GM18517 (cell line): ENCODE results near the gene HSPH1.
A peak's percentile ranks its signal among the peaks of the same experiment; 100 is the strongest.

Source experiments
- ATAC-seq: cut with Tn5 transposase; IDR thresholded peaks from one replicate; pipeline ENCODE4 v1.9.1; 2021; ENCODE audit warnings: mild to moderate bottlenecking, moderate library complexity; ENCODE audit not compliant: unreplicated experiment

The HSPH1 gene

DNA sequence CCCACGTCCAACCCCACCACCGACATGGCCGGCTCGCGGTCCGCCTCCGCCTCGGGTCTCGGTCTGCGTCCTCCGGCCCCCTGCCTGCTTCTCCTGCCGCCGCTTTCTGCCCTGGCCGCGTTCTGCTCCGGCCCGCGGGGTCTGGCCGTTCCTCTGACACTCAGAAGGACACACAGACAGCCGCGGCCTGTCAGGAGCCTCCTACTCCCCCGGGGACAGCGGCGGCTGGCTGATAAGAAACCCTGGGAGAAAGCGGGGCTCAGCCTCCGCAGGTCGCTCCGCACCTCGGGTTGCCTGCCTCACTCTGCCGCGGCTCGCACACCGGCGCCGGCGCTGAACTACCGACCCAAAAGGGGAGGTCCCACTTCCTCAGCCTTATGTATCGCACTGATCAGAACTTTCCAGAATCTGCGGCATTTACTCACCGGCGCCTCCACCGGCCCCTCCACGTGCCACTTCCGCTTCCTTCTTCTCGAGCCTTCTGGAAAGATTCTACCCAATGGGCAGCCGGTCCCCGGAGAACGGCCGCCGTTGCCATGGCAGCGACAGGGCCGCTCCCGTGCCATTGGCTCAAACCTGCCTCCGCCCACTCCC, at the start of gene HSPH1:
Gene HSPH1, minus strand, starts transcription at position 348 of the 594 bp plus-strand sequence. Its CDS starts 322 bp downstream, at position 26.
- ATAC-seq: peak; percentile 78

DNA sequence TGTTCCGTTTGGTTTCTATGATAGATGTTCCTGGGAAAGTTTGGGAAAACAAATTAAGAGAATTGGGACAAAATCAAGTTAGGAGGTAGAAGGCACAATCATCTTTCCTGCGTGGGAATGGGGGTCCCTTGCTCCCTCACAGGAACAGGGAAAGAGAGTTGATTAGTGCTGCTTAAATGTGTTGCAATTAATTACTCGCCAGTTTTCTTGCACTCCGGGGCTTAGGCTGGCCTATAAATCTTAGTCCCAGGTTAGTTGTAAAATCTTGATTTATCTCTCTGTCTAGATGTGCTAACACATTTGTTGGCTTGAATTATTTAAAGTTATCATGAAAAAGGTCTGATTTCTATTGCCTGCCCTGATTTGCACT, 48.1 kb upstream of the HSPH1 start:
- ATAC-seq: no peak

DNA sequence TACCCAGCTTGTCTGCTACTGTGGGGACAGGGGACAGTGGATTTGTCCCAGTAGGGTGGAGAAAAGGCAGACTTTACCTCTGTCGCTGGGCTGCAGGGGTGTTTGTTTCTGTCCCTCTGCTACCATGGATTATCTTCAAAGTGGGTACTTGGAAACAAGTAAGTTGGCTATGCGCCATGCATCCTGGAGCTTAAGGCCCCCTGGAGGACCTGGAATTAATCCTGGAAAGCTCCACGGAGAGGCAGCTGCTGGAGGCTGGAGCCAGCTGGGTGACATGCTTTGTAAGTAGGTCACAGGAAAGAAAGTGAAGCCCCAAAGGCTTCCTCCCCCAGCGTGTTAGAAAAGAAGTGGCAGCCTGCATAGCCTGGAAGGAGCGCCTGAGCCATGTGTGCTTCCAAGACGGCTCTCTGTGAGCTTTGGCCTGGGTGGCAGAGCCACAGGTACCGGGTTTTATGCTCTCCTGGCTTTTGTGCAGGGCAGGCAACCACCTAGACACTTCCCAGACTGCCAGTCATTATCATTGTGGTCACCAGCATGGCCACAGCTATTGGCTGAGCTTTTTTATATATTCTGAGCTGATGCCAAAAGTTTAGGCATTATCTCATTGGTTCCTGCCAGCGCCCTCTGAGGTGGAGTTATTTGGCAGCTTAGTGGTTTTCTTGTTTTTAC, 47.6 kb upstream of the HSPH1 start:
- no peak for ATAC-seq

DNA sequence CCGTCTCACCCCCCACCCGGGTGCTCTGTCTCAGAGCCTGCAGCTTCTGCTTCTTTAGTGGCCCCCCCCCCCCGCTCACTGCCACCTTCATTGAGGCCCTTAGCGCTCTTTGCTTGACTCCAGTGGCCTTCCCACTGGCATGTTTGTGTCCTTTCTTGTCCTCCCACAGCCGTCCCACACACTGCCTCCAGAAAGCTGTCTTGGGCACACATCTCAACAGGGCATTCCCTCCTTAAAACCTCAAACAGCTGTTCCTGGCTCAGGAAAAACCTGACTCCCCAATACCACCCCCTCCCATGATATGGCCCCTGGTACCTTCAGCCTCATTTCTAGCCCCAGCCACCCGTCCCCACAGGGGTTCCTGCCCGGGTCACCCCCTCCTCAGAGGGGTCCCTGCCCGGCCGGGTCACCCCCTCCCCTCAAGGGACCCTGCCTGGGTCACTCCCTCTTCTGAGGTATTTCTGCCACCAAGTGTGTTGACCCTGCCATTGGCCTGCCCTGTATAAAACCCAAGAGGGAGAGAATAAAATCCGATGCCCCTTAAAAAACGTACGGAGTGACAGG, 46.9 kb upstream of the HSPH1 start:
- no peak for ATAC-seq

DNA sequence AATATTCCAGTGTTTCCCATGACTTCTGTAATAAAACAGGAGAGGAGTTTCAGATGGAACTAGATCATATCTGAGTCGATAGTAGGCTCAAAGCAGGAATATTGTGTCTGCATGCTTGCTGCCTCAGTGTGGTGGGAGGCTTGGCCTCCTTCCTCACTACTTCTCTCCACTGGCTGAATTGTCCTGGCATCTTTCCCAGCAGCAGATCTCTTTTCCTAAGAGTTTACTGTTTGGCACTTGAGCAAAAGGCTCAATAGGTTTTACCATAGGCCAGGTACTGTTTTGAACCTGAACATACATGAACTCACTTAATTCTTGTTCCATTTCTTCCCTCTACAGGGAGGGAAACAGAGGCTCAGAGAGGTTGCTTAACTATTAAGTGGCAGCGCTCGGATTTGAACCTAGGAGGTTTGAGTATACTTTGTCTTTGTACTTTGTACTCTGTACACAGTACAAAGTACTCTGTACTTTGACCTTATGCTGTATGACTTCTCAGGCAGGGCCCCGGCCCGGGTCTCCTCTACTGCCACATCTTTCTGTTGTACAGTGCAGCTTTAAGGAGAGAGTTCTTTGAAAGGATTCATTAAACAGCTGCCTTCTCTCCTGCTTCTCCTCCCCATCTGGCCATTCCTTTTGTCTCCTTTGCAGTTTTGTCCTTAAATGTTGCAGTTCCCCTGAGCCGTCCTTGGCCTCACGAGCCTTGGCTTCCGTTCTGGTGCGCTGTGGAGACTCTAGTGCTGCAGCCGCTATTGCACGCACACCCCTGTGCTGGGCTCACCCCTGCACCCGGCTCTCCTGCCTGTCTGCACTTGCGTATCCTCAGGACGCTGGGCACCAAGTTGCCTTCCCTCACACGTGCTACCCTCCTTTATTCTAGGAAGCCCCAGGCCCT, 46.2 kb upstream of the HSPH1 start:
- ATAC-seq: no peak

DNA sequence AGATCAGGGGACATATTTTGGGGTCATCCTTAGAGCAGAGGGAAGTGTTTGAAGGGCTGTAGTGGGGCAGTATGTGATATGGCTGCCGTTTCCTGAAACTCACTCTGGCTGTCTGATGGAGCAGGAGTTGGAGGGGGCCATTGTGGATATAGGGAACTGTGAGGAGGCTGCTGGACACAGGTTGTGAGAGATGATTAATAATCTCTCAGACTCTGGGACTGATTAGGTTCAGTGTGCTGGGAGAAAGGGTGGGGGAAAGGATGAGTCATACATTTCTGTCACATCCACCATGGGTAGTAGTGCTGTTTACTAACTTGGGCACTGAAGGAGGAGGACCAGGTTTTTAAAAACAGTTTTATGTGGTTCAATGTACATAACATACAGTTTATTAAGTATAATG, 42.9 kb upstream of the HSPH1 start:
- no peak for ATAC-seq

DNA sequence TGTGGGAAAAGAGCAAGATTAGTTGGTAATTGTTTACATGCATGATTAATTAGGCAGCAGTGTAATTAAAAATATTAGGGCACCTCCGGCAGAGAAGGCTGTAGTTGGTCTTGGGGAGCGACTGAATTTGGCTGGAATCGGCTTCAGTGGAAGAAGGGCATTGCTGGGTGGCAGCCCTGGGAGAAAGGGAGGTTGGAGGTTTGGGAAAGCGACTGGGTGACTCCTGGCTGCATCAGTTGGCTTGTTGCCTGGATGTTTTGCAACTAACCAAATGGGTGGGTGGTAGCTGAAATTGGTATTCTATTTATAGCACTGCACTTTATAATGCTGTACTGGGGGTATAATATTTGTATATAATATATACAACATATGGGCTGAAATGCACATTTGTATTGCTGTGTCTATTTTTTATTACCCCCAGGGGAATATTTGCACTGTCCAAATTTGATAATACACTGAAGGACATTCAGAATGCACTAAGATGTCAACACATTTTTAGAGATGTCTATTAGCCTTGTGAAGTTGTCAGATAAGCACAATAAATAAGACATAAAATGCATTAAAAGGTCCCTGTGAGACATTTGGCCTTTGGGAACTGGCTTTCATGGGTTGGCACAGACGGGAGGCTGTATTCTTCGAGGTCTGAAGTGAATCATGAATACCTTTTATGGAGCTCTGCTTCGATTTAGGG, 39.8 kb upstream of the HSPH1 start:
- ATAC-seq: no peak

DNA sequence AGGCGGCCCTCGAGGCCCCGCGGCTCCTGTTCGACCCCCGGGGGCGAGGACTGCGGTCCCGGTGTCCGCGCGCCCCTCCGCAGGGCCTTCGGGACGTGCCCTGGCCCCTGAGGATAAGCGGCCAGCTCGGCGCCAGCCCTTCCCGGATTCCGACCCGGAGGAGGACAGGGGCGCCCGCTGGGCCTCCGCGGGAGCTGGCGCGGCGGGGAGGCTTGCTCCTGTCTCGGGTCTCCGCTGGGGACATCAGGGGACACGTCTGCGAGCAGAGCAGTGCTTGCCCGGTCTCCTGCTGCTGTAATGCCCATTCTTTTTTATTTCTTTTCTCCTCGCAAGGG, 38.9 kb upstream of the HSPH1 start:
- ATAC-seq: peak; percentile 30

DNA sequence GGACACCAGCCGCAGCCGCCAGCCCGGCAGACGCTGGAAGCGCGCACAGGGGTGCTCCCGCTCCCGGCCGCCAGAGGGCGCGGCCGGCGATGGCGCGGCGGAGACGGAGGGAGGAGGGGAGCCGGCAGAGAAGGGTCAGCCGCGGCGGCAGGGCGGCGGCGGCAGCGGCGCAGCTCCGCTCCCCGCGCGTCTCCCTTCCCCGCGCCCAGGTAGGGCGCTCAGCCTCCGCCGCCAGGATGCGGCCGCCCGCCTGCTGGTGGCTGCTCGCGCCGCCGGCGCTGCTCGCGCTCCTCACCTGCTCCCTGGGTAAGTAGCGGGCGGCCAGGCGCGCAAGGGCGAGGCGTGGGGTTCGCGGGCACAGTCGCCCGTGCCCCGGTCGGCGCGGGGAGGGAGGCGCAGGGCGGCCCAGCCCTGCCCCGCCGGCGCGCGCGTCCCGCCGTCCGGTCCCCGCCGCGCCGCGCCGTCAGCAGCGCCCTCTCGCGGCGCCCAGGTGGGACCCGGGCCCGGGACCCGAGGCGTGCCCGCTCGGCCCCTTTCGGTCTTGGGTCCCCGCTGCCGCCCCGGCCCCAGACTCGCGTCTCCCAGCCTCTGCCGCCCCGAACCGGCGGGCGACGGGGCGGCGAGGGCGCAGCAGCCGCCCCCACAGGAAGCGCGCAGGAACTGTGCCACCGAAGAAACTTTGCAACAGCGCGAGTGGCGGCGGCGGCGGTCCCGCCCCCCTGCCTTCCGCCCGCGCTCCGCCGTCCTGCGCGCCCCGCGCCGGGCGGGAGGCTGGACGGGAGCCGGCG, 38.3 kb upstream of the HSPH1 start, which contains the start of gene B3GLCT:
Gene B3GLCT, plus strand, starts transcription at position 127 of the 788 bp plus-strand sequence. Its CDS starts 110 bp downstream, at position 237.
- peak; percentile 85 for ATAC-seq

DNA sequence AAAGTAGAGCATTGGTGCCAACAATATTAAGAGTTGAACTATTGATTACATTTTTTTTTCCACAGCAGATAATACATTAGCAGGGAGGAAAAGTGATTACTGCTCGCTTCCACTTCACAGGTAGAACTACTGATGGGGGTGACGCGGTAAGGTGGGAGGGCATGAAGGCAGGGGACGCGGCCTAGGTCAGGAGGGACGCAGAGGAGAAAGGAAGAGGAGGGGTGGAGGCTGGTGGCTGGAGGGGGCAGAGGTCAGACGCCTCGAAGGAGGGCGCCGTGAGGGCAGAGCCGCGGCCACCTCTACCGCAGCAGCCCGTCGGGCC, 37.8 kb upstream of the HSPH1 start:
- ATAC-seq: peak; percentile 7

DNA sequence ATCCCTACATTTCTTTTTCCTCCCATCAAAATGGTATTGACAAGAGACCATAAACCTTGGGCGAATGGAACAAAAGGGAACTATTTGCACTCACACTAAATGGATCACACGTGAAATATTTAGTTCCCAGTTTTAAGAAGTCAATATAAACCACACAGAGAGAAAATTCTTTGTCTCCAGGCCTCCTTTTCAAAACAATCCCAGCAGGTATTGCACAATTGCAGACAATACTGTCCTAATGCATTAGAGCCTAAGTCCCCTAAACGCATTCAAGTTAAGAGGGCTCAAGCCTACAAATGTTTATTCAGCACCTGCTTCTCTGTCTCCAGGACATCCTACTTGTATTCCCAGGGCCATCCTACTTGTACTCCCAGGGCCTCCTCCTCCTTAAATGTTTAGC, 36.8 kb upstream of the HSPH1 start:
- no peak for ATAC-seq

DNA sequence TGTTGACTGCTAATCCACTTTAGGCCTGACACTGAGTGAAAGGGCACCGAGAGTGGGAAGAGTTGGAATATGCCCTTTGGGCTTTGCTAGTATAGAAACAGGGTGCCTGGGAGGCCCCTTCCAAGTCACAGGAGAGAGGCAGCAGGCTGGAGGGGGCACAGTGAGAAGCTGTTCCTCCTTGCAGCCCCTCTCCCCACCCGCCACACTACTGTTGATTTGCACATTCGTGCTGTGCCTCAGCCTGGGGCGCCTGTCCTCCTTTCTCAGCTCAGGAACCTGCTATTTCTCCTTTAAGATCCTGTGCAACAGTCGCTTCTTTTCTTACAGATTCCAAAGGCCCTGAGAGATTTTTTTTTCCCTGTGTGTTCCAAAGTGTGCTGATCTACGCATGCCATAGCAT, 35.3 kb upstream of the HSPH1 start:
- no peak for ATAC-seq

DNA sequence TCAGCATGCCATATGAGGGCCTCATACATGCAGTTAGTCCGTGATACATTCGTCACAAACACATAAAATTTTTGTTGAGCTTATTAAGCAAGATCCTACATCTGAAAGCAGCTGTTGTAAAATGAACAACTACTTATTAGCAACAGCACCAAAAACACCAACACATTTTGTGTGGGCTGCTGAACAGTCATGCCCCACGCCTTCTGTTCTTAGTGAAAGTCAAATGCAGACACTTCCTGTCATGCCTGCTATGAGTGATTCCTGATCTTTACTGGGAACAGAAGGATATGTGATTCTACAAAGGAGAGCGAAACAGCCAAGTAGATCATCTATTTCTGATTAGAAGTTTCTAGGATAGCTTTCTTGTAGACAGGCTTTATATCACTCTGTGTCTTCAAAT, 33.9 kb upstream of the HSPH1 start:
- ATAC-seq: no peak

DNA sequence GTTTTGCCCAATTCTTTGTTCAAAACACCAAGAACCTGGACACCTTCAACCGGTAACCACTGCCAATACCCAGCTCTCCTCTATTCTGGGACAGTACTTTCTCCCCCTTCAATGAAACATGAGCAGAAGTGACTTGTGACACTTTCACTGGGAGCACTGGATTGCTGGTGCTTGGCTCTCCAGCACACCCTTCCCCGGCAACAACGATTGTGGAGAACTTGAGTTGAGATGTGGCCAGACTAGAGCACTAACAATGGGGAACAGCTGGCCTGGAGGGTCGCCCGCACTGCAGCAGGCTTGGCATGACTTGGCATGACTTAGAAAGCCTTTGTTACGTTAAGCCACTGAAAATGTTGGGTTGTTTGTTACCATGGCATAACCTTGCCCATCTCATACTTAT, 30.6 kb upstream of the HSPH1 start:
- ATAC-seq: no peak

DNA sequence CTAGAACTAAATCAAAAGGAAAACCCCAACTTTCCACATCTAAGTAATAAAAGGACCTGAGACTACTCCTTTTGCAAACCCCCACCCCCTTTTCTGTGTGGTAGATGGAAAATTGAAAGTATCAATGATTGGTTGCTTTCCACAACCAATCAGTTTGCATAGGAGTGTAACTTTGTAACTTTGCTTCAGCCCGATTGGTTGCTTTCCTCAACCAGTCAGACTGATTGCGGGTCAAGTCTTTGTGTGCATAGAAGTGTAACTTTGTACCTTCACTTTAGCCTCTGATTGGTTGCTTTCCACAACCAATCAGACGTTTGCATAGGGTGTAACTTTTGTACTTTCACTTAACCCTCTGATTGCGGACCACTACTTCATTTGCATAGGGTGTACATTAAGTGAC, 30.0 kb upstream of the HSPH1 start:
- ATAC-seq: no peak

DNA sequence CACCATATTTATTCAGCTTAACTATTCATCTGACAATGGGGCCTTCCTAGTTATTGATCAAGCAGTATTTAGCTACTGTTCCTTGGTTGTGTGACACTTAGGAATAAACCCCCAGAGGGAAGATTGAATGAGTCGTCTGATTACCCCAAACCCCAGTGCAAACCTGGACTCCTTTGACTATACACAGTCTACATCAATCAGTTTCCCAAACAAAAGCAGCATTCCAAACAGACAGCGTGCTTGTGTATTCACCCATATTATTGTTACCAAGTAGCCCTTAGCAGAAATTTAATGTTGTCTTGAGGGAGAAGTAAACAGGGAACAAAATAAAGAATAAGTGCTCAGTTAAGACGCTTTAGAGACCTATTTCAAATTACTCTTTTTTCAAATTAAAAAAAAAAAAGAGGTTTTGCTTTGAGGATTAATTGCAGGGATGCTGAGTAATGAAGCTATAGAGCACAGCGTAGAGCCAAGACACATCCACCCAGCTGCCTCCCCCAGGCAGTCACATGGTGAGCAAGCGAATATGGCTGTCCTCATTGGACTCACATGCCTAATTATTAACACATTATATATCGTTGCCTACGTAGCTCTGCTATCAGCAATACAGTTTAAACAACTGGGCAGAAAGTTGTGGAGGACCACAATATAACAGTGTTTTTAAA, 23.4 kb upstream of the HSPH1 start:
- ATAC-seq: no peak

DNA sequence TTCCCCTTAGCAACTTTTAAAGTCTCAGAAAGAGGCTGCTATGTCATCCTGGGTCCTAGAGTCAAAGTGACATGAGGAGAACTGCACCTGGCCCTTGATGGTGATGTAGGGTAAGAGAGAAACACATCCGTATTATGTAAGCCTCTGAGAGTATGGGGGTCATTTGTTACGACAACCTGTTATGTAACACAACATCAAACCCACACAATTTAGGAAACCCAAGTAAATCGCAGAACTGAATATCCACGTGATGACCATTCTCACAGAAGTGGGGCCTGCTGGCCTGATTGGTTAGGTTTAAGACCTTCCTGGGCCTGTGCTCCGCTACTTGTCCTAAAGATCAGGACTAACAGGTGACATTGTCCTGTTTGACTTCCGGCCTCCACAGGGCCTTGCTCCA, 22.7 kb upstream of the HSPH1 start:
- no peak for ATAC-seq

DNA sequence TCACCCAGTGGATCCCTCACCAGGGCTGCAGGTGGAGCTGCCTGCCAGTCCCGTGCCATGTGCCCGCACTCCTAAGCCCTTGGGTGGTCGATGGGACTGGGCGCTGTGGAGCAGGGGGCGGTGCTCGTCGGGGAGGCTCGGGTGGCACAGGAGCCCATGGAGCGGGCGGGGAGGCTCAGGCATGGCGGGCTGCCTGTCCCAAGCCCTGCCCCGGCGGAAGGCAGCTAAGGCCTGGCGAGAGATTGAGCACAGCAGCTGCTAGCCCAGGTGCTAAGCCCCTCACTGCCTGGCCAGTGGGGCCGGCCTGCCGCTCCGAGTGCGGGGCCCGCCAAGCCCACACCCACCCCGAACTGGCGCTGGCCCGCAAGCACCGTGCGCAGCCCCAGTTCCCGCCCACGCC, 21.3 kb upstream of the HSPH1 start:
- ATAC-seq: no peak

DNA sequence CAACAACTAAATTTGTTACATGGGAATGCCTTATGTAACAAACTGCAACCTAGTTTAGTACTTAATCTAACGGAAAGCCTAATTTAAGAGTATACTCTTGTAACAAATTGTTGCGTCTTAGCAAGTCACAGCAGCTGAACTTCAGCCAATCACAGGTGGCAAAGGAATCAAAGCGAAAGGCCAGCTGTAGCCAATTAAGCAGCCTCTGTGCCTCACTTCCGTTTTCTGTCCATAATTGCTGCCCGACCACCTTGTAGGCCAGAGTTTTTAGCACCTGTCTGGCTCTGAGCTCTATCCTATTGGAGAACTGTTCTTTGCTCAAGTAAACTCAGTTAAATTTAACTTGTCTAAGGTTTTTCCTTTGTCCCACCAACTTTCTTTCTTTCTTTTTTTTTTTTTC, 18.1 kb upstream of the HSPH1 start:
- ATAC-seq: no peak

DNA sequence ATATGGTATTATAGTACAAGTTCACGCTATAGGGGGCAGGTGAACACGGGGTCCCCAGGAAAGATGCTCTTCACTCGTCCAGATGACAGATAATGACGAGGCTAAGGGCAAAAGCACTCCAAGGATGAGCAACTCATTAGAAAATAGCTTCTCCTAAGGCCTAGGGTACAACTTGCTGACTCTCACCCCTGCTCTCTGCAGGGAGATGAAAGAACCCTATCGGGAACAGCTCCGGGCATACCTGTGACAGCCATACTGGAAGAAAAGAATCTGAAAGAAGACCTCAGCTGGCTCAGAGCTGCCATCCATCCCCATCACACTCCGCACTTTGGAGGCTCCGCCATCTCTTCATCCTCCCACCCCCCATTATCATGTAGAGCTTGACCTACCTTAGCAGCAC, 17.5 kb upstream of the HSPH1 start:
- ATAC-seq: no peak
